ENCODE measurements around the gene PLVAP.

PLVAP gene

GRCh38 chr19:17402982-17403855 lies 26.1 kb upstream of the PLVAP start:
- intact Hi-C loops (cut with DNase I), result no loop called here
- peak in 2 of 42 donors; percentile 39 to 44 for DNase-seq

- DNase-seq, result no peak
- intact Hi-C loops (cut with DNase I), result no loop called here
Measured at GRCh38 chr19:17401628-17402027, 24.5 kb upstream of the PLVAP start.

DNA sequence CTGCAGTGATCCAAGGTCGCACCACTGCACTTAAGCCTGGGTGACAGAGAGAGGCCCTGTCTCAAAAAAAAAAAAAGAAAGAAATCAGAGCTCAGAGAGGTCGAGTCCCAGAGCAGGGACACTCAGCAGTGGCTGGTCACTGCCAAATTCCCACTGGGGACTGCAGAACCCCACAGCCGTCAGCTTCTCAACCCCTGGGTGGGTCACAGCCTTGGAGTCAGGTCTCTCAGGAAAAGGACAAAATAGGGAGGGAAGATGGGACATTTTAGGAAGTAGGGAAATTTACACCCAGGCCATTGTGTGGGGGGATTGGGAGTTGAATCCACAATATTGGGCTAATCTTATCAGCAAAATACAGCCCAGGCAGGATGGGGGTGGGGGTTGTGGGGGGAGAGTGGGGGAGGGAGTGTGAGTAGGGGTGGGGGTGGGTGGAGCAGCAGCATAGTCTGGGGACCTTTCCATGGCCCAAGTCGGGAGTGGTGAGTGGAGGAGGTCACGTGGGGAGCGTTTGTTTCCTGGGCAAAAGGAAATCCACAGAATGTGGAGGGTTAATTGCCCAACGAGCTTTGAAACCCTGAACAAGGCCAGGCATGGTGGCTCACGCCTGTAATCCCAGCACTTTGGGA lies 21.9 kb upstream of the PLVAP start:
- intact Hi-C loops (cut with DNase I), result no loop called here
- no peak for DNase-seq

GRCh38 chr19:17394891-17395415 lies 17.8 kb upstream of the PLVAP start:
- DNase-seq, result peak in 21 of 42 donors; percentile 19 to 55 (median 29)

DNA sequence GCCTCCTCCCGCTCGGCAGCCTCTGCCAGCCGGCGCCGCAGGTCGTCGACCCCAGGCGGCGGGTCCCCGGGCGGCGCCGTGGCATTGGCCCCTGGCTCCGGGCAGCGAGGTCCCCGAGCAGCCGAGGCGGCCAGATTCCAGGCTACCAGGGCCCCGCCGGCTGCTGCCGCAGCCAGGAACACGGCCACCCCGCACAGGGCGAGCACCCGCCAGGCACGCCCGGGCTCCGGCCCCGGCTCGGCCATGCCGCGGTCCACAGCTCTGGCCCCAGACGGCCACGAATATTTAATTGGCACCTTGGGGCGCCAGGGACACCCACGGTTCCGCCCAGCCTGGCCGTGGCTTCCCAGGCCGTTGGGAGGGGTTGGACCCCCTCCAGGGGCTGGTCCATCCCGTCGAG lies 16.8 kb upstream of the PLVAP start, which contains the start of gene CCDC194:
TSS of gene CCDC194 (minus strand) at position 283 of the 400 bp plus-strand sequence. CDS start at position 245, 38 bp downstream.
- intact Hi-C loops (cut with DNase I), result no loop called here
- DNase-seq, result no peak

More at GRCh38 chr19:17394891-17395415, 17.8 kb upstream of the PLVAP start:
- intact Hi-C loops (cut with DNase I), result no loop called here

DNA sequence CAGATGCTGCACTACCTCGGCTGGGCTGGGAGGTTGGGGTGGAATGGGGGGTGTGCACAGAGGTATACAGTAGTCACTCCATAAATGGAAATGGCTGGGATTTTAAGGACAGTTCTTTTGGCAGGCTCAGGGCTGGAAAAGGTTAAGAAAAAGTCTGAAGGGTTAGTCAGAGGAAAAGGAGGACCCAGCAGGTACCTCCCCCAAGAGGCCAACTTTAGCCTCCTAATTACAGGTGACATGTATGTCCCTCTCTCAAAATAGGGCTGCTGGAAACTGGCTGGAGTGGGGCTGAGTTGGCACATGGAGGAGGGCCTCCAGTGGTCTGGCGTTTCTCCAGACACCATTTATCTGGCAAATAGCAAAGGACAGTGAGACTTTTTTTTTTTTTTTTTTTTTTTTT lies 15.9 kb upstream of the PLVAP start:
- intact Hi-C loops (cut with DNase I), result no loop called here

GRCh38 chr19:17391371-17392151 lies 14.4 kb upstream of the PLVAP start:
- intact Hi-C loops (cut with DNase I), result no loop called here
- peak in 6 of 42 donors; percentile 13 to 40 (median 22) for DNase-seq

More for the DNA sequence above, 15.9 kb upstream of the PLVAP start:
- DNase-seq, result no peak

GRCh38 chr19:17390665-17391370 lies 13.7 kb upstream of the PLVAP start:
- DNase-seq, result peak; percentile 67 to 91 (median 85)
- intact Hi-C loops (cut with DNase I), result no loop called here

DNA sequence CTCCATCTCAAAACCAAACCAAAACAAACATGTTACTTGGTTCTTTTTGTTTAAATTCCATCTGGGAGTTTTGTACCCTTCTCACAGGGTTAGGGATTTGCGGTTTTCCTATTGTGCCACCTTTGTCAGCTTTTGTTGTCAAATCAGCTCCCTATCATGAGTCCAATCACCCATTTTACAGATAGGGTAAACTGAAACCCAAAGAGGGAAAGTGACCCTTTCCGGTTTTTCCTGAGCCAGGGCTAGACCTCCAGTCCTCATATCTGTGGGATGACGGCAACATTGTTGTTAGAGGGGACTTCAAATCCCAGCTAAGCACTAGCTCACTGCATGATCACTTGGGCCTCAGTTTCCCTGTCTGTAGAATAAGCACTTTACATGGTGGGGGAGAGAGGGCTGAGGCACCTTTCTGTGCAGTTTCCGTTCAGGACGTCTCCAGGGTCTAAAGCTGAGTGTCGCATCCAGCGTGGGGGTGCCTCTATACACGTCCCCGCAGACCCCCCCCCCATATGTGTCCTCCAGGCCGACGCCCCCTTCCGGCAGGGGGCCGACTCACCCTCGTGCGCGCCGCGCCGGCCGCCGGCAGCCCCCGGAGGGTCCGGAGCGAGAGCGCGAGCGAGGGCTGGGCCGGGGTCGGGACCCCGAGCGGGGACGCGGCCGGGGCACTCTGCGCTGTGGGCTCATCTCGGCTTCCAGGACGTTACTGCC lies 13.0 kb upstream of the PLVAP start:
- intact Hi-C loops (cut with DNase I), result loop anchor here (5.0 kb wide), 1 partner anchor 43 kb away; no protein-coding TSS in a partner anchor
- no peak for DNase-seq

DNA sequence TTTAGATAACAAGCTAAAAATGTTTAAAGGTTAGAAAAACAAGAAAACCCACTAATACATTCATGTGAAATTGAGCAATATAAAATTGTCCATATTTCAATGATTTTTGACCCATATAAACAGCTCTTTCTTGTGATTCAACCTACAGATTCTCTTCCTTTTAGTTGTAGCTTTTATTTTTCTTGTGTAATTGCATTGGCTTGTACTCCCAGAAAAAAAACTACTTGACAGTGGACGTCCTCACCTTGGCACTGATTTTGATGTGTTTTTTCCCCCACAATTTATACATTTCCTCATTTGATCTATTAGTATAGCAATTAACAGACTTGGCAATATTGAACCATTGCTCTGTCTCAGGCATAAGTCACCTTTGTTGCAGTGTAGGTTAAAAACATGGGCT lies 12.1 kb upstream of the PLVAP start:
- intact Hi-C loops (cut with DNase I), result loop anchor here (5.0 kb wide), 1 partner anchor 42 kb away; no protein-coding TSS in a partner anchor
- no peak for DNase-seq

DNA sequence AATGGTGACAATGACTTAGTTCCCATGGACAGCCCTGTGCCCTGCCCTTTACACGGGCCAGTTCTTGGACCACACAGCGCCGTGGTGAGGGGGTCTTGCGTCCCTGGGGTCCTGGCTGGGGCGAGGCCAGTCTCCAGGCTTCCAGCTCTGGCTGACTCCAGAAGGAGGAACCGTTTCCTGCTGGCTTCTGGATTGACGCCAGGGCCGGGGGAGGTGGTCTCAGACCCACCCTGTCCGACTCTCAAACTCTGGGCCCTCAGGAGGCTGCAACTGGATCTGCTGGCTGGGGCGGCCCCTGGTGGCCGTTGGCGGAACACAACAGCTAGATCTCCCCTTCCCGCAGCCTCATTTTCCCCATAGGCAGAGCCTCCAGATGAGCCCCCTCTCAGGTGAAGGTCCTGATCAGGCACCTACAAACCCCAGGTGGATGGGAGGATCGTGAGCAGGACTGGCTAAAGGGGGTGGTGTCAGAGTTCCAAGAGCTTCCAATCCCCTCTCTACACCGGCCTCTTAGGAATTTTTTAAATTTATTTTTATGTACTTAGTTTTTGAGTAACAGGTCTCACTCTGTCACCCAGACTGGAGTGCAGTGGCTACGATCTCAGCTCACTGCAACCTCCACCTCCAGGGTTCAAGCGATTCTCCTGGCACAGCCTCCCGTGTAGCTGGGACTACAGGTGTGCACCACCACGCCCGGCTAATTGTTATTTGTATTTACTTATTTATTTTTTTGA lies 8.9 kb upstream of the PLVAP start:
- intact Hi-C loops (cut with DNase I), result loop anchor here (5.0 kb wide), 1 partner anchor 39 kb away; no protein-coding TSS in a partner anchor
- DNase-seq, result peak in 38 of 42 donors; percentile 14 to 73 (median 45)

GRCh38 chr19:17380426-17381138 lies 3.4 kb upstream of the PLVAP start:
- intact Hi-C loops (cut with DNase I), result no loop called here
- DNase-seq, result no peak

DNA sequence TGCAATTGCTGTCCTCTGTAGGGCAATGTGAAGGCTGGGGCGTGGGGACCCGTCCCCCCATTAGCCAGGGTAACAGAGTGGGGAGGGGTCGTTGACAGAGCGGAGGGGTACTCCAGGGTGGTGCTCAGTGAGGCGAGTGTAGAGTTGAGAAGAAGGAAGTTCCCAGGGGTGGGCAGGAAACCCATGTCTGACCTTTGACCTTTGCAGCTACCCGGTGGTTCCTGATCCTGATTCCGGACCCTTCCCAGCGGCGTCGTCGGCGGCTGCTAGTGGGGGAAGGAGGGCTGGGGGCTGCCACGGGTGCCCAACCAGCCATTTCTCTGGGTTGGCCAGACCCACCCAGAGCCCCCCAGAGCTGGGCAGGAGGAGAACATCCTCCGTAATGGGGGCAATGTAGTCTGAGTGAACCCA lies 2.1 kb upstream of the PLVAP start:
- intact Hi-C loops (cut with DNase I), result no loop called here
- DNase-seq, result no peak

GRCh38 chr19:17378271-17378670 lies 1.1 kb upstream of the PLVAP start:
- DNase-seq, result no peak
- intact Hi-C loops (cut with DNase I), result no loop called here

DNA sequence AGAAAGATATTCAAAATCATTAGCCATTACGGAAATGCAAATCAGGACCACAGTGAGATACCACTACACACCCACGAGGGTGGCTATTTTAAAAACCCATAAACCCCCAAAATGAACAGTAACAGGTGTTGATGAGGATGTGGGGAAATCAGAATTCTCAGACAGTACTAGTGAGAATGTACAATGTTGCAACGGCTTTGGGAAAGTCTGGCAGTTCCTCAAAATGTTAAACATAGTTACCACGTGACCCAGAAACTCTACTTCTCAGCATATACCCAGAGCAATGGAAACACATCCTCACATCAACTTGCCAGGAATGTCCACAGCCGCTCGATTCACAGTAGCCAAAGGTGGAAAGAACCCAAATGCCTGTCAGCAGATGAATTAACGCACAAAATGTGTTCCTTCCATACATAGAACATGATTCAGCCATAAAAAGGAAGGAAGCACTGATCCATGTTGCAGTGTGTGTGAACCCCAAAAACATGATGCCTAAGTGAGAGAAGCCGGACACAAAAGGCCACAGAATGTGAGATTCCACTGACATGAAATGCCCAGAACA lies 7.0 kb downstream of the PLVAP start:
- intact Hi-C loops (cut with DNase I), result no loop called here

GRCh38 chr19:17365361-17365760 lies 11.8 kb downstream of the PLVAP start:
- no peak for DNase-seq
- intact Hi-C loops (cut with DNase I), result no loop called here

More for the DNA sequence above, 7.0 kb downstream of the PLVAP start:
- DNase-seq, result peak in 2 of 42 donors; percentile 20 to 46

Measured in head of caudate nucleus (tissue), 42 donors.